Myocyte (in vitro differentiated cells): ENCODE data around the gene LIMA1. TPM values are rescaled to one million over a fixed set of nuclear protein-coding genes. Genes with fewer than 3 reads are reported as not detected.
"Not testable (repeated sequence)": the region's sequence is repeated elsewhere in the genome, so short reads cannot be mapped to it uniquely, and the experiment has no call there.

Experiments used
- DNase-seq: peaks from one replicate; pipeline ENCODE4 v3.0.0-alpha.2; 2012; ENCODE audit warnings: low read depth
- total RNA-seq: library from RNA; depleted of rRNA; stranded (reverse); fragments of >200 nt; gene quantifications from 2 replicates; pipeline ENCODE4 v1.2.3, GENCODE V29; 2014

The LIMA1 gene
- total RNA-seq, 1 donor from 2014 or later, result 137 TPM

DNA sequence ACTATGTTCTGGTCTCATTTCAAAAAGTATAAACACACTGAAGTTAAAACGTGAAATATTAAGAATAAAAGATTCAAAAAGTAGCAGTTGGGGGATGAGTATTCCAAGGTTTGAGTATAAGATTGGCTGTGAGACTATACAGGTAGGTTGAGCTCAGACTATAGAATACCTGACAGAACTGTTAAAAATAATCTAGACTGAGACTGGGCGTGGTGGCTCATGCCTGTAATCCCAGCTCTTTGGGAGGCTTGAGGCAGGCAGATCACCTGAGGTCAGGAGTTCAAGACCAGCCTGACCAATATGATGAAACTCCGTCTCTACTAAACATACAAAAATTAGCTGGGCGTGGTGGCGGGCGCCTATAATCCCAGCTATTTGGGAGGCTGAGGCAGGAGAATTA, 64.3 kb downstream of the LIMA1 start:
- not testable (repeated sequence) for DNase-seq

DNA sequence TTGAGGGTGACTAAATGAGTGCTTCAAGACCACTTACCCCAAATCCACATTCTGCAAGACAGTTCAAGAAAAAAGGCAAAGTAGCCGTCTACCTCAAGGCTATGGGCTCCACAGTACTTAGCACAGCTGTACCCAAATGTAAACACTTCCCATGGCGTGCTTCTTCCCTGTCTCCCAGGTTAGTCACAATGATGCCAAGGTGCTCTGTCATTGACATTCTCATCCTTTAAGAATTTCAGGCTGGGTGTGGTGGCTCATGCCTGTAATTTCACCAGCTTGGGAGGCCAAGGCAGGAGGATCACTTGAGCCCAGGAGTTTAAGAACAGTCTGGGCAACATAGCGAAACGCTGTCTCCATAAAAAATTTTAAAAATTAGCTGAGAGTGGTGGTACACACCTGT, 64.9 kb downstream of the LIMA1 start:
- DNase-seq, result no peak

DNA sequence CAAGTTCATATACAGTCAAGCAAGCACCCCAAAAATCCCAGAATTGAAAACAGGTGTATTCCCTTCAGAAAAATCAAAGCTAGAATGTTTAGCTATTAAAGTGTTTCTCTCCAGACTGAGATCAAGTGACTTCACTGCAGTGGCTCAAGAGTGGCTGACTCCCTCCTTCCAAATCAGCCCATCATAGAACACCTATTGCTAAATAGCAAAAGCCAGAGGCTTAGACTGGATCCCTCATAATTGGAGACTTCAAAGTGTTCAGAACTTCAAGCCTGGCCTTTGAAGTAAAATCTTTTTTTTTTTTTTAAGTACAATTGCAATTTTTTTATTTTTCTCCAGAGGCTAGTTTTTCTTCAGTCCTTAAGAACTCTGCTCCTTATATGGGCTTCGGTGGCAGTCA, 66.1 kb downstream of the LIMA1 start:
- no peak for DNase-seq

DNA sequence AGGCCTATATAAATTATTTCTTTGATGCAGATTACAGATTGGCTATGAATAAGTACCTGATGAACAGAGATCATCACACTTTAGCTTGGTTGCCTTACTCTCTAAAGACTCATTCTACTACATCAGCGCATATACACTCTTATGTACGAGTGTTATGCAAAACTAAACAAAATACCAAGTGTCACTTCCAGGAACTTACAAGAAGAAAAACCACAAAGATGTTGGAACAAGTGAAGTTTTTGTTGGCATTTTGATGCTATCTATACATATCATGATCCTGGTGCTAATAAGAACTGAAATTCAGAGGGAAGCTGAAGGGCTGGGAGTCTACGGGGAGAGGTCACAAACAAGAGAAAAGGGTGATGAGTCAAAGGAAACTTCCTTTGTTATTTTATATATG, 68.3 kb downstream of the LIMA1 start:
- DNase-seq, result no peak

DNA sequence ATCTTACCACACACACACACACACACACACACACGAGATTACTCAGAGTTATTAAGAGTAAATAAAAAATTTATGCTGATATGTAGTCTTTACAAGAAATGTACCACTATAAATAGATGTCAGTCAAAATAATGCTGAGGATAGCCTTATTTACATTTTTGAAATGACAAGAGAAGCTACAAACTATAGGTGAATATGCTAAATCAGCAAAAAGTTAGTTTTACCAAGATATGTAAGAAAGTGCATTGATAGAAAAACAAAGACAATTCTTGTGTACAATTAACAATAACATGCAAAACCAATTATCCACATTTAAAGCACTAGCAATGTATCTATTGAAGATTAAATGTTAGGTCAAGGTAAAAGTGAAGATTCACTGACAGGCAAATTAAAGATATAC, 69.3 kb downstream of the LIMA1 start:
- DNase-seq, result no peak

DNA sequence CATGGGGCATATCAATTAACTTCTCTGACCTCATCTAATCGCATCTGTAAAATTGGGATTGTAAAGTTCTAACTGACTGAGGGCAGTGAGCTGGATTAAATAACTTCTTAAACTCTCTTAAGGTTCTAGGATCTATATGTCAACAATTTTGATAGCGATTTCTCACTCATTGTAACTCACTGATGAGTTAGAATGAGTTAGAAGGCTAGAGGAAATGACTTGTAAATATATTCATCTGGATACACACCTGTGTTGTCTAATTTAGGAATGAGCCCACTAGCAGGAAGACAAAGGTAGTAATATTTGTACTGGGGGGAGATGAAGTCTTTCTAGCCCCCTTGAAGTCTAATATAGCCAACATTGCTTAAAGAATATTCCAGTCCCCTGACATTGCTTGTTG, 69.9 kb downstream of the LIMA1 start:
- DNase-seq, result no peak

DNA sequence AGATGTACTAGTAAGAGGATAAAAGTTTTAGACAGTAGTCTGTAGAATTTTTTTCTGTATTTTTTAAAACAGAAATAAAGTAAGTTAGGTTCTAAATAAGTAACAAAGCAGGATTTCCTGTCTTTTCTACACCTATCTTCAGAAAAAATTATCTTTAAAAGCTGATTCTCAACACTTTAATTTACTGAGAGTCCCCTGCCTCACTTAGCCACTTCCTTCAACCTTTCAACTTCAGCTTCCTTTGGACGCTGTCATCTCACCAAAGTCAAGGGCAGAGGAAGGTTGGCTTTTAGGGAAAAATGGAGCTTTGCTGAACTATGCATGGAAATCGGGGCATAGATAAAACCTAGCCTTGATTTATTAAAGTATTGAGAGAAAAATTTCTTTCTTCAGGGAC, 71.3 kb downstream of the LIMA1 start:
- no peak for DNase-seq

DNA sequence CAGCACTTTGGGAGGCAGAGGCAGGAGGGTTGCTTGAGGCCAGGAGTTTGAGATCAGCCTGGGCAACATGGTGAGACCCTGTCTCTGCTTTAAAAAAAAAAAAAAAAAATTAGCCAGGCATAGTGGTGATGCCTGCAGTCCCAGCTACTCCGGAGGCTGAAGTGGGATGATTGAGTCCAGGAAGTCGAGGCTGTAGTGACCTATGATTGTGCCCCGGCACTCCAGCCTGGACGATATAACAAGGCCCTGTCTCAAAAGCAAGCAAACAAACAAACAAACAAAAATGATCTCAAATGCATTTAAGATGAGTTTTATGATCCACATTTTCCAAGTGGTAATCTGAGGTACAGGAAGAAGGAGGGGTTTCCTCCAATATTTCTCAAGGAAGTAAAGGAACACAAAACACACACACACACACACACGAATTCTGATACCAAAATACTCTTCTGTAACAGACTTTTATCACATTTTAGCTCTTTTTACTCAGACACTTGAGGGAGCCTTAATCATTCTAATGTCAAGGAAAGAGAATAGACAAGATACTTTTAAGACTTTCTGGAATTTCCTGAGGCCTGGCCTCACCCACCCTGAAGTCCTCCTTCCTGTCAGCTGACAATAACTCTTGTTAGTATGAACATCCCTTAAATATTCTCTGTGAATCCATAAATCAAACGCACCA, 71.8 kb downstream of the LIMA1 start:
- DNase-seq, result peak; percentile 31

DNA sequence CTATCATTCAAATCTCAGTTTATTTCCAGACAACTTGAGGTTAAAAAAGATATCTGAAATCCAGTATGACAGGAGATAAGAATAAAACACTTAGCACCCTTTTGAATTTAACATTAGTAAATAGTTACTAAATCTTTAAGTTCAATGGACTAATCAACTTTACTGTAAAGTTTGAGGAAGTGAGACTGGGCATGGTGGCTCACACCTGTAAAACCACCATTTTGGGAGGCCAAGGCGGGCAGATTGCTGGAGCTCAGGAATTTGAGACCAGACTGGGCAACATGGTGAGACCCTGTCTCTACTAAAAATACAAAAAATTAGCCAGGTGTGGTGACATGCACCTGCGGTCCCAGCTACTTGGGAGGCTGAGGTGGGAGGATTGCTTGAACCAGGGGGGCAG, 75.9 kb downstream of the LIMA1 start:
- DNase-seq, result no peak

DNA sequence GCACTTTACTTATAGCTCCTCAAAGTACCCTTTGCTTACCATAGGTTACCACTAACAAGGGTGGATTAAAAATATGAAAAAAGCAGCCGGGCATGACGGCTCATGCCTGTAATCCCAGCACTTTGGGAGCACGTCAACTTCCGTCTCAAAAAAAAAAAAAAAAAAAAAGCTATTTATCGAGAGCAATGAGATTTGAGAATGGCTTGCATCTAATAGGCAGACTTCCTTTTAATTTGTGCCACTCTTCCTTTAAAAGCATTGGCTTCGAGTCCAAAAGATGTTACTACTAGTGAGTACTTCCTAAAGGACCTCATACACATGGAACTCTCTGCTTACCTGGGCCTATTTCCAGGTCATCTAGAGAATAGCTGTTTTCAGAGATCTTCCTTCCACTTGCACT, 77.7 kb downstream of the LIMA1 start:
- DNase-seq, result no peak

DNA sequence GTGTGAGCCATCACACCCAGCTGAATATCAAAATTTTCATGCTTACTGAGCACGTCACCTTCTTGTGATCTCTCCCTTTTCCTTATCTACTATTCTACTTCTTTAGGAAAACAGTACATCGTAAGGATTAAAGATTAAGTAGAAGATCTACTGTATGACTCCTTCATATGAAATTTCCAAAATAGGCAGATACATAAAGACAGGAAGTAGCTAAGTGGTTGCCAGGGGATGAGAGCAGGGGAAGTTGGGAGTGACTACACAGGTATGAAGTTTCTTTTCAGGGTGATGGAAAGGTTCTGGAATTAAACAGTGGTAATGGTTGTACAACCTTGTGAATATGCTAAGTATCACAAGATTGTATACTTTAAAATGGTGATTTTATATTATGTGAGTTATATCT, 79.6 kb downstream of the LIMA1 start:
- no peak for DNase-seq

DNA sequence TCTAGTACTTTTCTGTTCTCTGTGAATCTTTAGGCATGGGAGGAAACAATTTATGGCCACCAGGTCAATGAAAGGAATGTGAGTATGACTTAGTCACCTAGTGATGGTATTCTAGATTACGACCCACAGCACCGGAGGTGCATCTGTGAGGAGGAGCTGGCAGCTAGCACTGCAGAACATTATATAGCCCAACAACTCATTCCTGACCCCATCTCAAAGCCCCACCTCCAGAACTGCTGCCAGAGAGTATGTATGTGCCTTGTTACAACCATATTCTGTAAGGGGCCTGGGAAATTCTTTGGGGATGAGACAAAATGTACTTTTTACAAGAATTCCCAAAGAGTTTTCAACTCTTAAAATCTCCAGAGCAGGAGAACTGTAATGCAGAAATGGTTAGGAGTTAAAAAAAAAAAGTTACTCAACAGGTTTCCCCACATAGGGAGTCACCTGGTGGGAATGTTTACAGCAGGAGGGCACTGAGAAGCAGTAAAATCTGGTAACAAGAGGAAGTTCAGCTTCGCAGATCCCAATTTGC, 81.3 kb downstream of the LIMA1 start:
- DNase-seq, result no peak

DNA sequence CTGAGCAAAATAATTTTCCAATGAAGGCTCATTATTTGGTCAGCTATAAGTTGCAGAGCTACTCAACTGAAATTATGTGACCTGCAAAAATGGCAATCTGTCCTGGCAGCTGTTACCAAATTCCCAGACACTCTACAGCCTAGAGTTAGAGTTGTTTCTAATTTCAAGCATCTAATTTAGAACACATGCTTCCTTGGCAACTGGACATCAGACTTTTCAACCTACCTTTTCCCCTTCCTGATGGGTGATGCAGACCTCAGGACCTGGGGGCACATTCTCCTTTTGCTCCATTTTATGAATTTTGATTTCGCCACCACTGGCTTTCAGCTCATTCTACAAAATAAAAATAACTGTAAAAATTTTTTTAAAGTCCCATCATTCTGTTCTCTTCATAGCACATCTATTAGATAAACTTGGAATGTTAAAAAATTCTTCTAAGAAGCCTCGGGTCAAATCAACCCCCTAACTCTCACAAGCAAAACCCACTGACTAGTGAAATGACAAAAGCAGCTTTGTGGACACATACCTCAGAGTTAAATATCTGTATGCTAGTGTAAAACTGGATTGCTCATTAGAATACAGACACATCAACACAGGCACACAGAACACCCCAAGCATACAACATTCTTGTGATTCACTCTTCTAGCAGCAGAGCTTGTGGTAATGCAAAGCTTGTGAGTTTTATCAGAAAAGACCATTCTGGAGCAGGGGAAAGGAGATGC, 82.6 kb downstream of the LIMA1 start:
- peak; percentile 32 for DNase-seq

DNA sequence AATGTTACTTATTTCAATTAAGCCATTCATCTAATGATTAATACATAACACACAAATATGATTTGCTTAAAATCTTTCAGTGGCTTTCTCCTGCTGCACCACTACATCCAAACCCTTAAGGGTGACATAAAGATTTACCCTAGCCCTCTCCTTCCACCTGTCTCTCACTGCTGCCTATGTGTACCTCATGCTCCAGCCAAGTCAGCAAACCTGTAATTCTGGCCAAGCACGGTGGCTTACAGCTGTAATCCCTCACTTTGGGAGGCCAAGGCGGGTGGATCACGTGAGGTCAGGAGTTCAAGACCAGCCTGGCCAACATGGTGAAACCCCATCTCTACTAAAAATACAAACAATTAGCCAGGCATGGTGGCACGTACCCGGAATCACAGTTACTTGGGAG, 84.5 kb downstream of the LIMA1 start:
- DNase-seq, result no peak

DNA sequence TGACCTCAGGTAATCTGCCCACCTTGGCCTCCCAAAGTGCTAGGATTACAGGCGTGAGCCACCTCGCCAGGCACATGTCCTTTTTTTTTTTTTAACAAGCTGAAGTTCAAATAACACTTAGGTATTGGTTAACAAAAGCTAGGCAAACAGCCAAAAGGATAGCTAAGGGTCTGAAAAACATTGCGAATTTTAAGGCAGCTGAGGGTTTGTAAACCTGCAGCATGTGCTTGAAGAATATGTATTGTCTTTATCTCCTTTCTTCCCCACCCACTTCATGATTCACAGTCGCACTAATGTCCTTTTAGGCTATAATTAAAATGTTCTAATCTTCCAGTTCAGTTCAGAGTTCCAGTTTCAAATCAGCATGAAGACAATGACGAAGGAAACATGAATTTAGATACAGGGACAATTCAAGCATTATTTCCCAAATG, 86.0 kb downstream of the LIMA1 start:
- peak; percentile 31 for DNase-seq

DNA sequence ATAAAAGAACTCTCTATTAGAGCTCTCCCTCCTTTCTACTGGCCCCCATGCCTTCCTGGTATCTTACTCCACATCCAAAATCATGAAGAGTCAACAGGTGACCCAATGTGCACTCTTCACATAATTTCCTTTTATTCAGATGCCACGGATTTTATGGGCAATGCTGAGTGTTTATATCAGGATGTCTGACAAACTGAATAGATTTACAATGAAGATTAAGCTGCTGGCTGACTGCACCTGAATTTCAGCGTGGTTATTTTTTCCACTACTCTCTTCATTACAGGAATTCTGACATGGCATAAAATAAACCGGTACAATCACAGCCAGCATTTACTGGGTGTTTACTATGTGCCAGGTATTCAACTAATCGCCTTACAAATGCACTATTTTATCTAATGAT, 86.8 kb downstream of the LIMA1 start:
- no peak for DNase-seq

DNA sequence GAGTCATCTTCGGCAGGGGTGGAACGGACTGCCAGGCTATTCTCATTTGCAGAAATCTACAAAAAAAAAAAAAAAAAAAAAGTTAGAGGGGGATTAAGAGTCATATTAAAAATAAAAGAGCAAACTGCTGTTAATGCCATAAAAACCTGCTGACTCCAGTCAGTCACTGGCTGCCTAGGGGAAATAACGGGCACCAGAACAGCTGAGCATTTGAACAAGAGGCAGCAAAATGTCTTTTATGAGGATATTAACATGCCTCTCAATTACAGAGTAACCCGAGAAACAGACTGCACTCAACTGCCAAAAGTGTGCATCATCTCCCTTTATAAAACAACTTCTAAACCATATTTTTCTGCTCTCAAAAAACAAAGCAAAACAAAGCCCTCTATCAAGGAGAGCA, 87.5 kb downstream of the LIMA1 start:
- DNase-seq, result peak; percentile 89

DNA sequence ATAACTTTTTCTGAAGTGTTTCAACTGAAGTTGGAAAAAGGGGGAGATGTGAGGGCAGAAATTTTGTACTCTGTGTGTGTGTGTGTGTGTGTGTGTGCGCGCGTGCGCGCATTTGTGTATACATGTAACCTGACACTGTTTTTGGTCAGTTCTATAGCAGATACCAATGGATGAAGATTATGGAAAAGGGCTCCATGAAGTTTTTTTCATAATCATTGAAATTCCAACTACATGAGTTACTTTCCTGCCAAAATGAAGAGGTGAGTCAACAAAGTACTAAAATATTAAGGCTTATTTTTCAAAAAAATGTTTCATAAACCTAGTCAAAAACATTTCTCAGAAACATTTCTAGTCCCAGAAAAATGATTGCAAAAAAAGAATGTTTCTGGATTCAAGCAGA, 90.4 kb downstream of the LIMA1 start:
- no peak for DNase-seq

DNA sequence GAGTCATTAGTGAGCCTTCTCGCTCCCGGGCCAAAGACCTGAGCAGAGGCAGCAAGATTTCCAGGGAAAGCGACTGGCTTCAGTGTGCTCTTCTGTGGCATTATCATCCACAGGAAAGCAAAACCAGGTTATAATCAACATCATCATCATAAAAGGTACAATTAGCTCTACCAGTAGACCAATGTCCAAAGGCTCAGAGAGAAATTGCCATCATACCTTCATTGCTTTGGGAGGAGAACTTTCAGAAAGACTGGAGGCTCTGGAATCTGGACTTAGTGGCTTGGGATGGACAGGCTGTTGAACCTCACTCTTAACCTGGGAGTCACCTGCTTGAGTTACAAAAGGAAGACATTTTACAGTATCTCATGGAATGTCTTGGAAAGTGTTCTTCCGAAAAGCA, 91.1 kb downstream of the LIMA1 start:
- DNase-seq, result no peak

DNA sequence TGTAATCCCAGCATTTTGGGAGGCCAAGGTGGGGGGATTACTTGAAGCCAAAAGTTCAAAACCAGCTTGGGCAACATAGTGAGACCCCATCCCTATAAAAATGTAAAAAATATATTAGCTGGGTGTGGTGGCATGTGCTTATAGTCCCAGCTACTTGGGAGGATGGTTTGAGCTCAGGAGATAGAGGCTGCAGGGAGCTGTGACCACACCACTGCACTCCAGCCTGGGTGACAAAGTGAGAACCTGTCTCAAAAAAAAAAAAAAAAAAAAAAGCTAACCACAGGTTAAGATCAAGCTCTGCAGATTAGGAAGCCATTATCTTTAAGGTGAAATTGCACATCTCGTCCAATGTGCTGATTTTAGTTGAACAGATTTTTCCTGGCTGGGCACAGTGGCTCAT, 92.5 kb downstream of the LIMA1 start:
- DNase-seq, result no peak

DNA sequence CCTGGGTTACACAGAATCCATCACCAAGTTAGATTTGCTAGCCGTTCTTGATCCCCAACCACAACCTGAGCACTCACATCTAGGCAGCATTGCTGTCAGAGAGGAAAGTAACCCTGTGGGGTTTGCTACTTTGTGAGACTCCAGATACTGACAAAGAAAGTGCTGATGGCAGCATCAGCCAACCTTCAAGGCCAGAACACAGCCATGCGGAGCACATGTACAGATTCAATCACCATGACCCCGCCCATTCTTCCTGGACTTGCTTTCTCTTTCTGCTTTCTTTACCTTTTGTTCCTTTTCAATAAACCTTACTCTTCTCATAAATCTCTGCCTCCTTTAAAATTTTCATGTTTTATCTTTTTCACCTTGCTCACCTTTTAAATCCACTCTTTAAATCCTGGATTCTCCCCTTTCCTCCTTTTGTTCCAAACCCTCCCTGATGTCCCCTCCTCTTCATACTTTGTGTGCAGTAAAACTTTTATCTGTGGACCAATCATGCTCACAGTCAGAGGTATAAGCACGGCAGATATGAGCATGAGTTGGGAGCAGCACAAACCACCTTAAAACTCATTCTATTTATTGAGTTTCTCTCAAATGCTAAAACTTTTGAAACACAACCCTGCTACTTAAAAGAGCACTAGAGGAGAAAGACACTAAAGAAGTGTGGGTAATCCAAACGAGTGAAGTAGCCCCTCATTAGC, 94.3 kb downstream of the LIMA1 start:
- no peak for DNase-seq

DNA sequence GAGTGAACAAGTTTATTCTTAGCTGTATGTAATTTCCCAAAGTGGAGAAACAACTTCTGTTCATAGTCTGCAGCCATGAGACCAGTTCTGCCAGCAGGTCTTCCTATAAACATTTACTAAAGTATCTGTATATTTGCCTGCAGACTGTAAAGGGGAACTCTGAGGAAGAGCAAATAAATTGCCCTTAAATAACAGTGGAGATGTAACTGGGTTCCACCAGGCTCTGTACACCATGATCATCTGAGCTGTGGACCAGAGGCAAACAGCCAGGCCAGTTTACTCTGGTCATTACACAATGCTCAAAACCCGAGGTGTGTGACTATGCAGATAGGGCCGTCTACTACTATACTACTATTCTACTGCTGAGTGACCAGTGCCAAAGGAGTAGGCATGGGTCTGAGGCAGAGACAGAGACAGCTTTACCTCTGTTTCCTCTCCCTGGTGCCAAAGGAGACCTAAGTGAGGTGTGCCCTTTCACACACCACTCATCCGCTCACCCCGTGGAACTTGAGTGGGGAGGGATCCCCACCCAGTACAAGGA, 95.0 kb downstream of the LIMA1 start:
- DNase-seq, result no peak
